ENCODE data around the gene GPR162. TPM values are rescaled to one million over a fixed set of nuclear protein-coding genes. Genes with fewer than 3 reads are reported as not detected.

Gene GPR162
- total and polyA plus RNA-seq, 4 donors = 0.59 to 2.4 (median 1.7) TPM

DNA sequence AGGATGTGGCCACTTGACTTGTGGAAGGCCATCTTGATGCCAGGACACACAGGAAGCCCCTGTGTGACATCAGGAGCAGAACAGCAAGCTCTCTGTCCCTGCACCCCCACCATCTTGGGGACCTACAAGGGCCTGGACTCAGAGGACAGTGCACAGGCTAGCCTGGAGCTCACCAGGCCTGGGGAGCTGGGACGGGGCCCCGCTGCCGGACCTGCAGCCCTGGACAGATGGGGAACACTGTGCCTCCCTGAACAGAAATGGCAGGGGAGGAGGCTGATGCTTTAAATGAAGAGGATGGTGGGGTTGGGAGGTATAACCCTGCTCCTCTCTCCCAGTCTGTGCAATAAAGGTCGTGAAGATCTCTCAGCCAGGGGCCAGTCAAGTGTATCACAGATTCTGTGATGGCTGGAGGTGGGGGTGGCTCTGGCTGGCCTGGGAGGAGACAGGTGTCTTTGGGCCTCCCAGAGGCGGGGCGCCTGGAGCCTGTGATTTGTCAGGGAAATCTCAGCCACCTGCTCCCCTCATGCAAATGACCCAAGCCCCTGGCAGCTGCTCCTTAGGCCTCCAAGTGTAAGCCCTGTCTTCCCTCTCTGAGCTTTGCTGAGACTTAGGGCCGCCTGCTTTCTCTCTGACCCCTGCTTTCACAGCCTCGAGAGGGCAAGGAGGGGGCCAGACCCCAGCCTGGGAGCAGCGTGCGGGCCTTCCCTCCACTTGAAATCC is 18.0 kb downstream of the GPR162 start:
- no peak overlapping the region for H3K4me3 ChIP-seq (ENCODE audit: low read depth in 1 of 3, low read length in 3 of 3)
- H3K4me1 ChIP-seq (ENCODE audit: control insufficient read depth in 4 of 4, insufficient read depth in 4 of 4, low read length in 3 of 4) = peaks cover 0 to 3% (median under 1%) of the 10 kb centered on the region in 4 donors
- no peaks in the 10 kb centered on the region for H3K27me3 ChIP-seq (ENCODE audit: control insufficient read depth in 4 of 4, insufficient read depth in 4 of 4, low read length in 3 of 4)
- TF ChIP-seq GABPA (IDR thresholded peaks at IDR 0.05 in 1 of 2, conservative IDR thresholded peaks at IDR 0.05 in 1 of 2) (no peak), RXRA (IDR thresholded peaks at IDR 0.05) (no peak), SP1 (IDR thresholded peaks at IDR 0.05) (no peak), NR2F2 (IDR thresholded peaks at IDR 0.05) (no peak), HNF4G (IDR thresholded peaks at IDR 0.05) (no peak), FOXA2 (IDR thresholded peaks at IDR 0.05) (no peak), YY1 (IDR thresholded peaks at IDR 0.05) (no peak), MAX (IDR thresholded peaks at IDR 0.05) (no peak), JUND (IDR thresholded peaks at IDR 0.05) (no peak), RAD21 (IDR thresholded peaks at IDR 0.05) (no peak), FOXA1 (IDR thresholded peaks at IDR 0.05) (no peak), HNF4A (conservative IDR thresholded peaks at IDR 0.05) (no peak), EGR1 (IDR thresholded peaks at IDR 0.05; ENCODE audit: low read depth in 2 of 2) (no peak)
- TF ChIP-seq, protein P1, sequence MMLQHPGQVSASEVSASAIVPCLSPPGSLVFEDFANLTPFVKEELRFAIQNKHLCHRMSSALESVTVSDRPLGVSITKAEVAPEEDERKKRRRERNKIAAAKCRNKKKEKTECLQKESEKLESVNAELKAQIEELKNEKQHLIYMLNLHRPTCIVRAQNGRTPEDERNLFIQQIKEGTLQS (IDR thresholded peaks at IDR 0.05) = no peak
- TF ChIP-seq, protein P2, sequence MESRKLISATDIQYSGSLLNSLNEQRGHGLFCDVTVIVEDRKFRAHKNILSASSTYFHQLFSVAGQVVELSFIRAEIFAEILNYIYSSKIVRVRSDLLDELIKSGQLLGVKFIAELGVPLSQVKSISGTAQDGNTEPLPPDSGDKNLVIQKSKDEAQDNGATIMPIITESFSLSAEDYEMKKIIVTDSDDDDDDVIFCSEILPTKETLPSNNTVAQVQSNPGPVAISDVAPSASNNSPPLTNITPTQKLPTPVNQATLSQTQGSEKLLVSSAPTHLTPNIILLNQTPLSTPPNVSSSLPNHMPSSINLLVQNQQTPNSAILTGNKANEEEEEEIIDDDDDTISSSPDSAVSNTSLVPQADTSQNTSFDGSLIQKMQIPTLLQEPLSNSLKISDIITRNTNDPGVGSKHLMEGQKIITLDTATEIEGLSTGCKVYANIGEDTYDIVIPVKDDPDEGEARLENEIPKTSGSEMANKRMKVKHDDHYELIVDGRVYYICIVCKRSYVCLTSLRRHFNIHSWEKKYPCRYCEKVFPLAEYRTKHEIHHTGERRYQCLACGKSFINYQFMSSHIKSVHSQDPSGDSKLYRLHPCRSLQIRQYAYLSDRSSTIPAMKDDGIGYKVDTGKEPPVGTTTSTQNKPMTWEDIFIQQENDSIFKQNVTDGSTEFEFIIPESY (IDR thresholded peaks at IDR 0.05) = no peak
- TF ChIP-seq, protein P3, sequence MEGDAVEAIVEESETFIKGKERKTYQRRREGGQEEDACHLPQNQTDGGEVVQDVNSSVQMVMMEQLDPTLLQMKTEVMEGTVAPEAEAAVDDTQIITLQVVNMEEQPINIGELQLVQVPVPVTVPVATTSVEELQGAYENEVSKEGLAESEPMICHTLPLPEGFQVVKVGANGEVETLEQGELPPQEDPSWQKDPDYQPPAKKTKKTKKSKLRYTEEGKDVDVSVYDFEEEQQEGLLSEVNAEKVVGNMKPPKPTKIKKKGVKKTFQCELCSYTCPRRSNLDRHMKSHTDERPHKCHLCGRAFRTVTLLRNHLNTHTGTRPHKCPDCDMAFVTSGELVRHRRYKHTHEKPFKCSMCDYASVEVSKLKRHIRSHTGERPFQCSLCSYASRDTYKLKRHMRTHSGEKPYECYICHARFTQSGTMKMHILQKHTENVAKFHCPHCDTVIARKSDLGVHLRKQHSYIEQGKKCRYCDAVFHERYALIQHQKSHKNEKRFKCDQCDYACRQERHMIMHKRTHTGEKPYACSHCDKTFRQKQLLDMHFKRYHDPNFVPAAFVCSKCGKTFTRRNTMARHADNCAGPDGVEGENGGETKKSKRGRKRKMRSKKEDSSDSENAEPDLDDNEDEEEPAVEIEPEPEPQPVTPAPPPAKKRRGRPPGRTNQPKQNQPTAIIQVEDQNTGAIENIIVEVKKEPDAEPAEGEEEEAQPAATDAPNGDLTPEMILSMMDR (IDR thresholded peaks at IDR 0.05; ENCODE audit: low read depth, low read length, missing input control) = no peak
- H3K9me3 ChIP-seq (ENCODE audit: control insufficient read depth in 4 of 4, low read length in 3 of 4) = no peaks in the 10 kb centered on the region
- no peak for DNase-seq (ENCODE audit: low spot score)
- 84% methylated on average over 10 of the region's 10 CpGs for WGBS
- H3K27ac ChIP-seq (ENCODE audit: low read depth in 1 of 2, low read length in 2 of 2) = no peak overlapping the region
- peaks cover 0 to 2% (median 0%) of the 10 kb centered on the region in 4 donors for H3K36me3 ChIP-seq (ENCODE audit: control insufficient read depth in 4 of 4, insufficient read depth in 3 of 4, low read depth in 1 of 4, low read length in 3 of 4)
- no peak overlapping the region for H3K9ac ChIP-seq (ENCODE audit: low read depth in 1 of 2, low read length in 2 of 2)

DNA sequence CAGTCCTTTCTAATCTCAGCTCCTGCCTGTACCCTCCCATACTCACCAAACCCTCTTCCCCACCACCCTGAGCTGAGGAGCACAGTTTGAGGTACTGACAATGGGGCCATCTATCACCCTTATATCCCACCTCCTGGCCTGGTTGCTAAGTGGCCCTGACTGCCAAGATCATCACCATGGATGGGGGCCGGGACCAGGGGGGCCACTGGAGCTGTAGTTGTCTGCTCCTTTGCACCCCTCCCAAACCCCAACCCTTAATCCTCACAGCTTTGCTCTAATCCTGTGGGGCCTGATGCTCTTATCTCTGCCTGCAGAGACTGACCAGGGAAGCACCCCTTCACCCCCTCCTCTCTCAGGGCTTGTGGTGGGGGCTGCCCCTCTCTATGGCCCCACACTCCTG is 18.7 kb downstream of the GPR162 start:
- H3K27ac ChIP-seq (ENCODE audit: low read depth in 1 of 2, low read length in 2 of 2) = no peak overlapping the region
- peaks cover 0 to 2% (median 0%) of the 10 kb centered on the region in 4 donors for H3K36me3 ChIP-seq (ENCODE audit: control insufficient read depth in 4 of 4, insufficient read depth in 3 of 4, low read depth in 1 of 4, low read length in 3 of 4)
- 61% methylated on average over 1 of the region's 1 CpG for WGBS
- no peaks in the 10 kb centered on the region for H3K9me3 ChIP-seq (ENCODE audit: control insufficient read depth in 4 of 4, low read length in 3 of 4)
- no peak overlapping the region for H3K4me3 ChIP-seq (ENCODE audit: low read depth in 1 of 3, low read length in 3 of 3)
- H3K4me1 ChIP-seq (ENCODE audit: control insufficient read depth in 4 of 4, insufficient read depth in 4 of 4, low read length in 3 of 4) = peaks cover 0 to 3% (median under 1%) of the 10 kb centered on the region in 4 donors
- H3K27me3 ChIP-seq (ENCODE audit: control insufficient read depth in 4 of 4, insufficient read depth in 4 of 4, low read length in 3 of 4) = no peaks in the 10 kb centered on the region
- DNase-seq (ENCODE audit: low spot score) = no peak
- H3K9ac ChIP-seq (ENCODE audit: low read depth in 1 of 2, low read length in 2 of 2) = no peak overlapping the region
- no peak for TF ChIP-seq FOXA1 (IDR thresholded peaks at IDR 0.05)
- TF ChIP-seq, protein P2 (IDR thresholded peaks at IDR 0.05) = no peak
- TF ChIP-seq GABPA (IDR thresholded peaks at IDR 0.05 in 1 of 2, conservative IDR thresholded peaks at IDR 0.05 in 1 of 2) = no peak
- no peak for TF ChIP-seq HNF4G (IDR thresholded peaks at IDR 0.05)
- no peak for TF ChIP-seq TAF1 (conservative IDR thresholded peaks at IDR 0.05)
- TF ChIP-seq, protein P1 (IDR thresholded peaks at IDR 0.05) = no peak
- no peak for TF ChIP-seq MAX (IDR thresholded peaks at IDR 0.05)
- no peak for TF ChIP-seq FOXA2 (IDR thresholded peaks at IDR 0.05)
- no peak for TF ChIP-seq YY1 (IDR thresholded peaks at IDR 0.05)
- TF ChIP-seq, protein P4, sequence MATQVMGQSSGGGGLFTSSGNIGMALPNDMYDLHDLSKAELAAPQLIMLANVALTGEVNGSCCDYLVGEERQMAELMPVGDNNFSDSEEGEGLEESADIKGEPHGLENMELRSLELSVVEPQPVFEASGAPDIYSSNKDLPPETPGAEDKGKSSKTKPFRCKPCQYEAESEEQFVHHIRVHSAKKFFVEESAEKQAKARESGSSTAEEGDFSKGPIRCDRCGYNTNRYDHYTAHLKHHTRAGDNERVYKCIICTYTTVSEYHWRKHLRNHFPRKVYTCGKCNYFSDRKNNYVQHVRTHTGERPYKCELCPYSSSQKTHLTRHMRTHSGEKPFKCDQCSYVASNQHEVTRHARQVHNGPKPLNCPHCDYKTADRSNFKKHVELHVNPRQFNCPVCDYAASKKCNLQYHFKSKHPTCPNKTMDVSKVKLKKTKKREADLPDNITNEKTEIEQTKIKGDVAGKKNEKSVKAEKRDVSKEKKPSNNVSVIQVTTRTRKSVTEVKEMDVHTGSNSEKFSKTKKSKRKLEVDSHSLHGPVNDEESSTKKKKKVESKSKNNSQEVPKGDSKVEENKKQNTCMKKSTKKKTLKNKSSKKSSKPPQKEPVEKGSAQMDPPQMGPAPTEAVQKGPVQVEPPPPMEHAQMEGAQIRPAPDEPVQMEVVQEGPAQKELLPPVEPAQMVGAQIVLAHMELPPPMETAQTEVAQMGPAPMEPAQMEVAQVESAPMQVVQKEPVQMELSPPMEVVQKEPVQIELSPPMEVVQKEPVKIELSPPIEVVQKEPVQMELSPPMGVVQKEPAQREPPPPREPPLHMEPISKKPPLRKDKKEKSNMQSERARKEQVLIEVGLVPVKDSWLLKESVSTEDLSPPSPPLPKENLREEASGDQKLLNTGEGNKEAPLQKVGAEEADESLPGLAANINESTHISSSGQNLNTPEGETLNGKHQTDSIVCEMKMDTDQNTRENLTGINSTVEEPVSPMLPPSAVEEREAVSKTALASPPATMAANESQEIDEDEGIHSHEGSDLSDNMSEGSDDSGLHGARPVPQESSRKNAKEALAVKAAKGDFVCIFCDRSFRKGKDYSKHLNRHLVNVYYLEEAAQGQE (IDR thresholded peaks at IDR 0.05) = no peak
